Aorta (tissue), 5 donors: ENCODE results near the gene HYDIN. TPM values are rescaled to one million over a fixed set of nuclear protein-coding genes. Genes with fewer than 3 reads are reported as not detected.
"Not testable (repeated sequence)": the region's sequence is repeated elsewhere in the genome, so short reads cannot be mapped to it uniquely, and the experiment has no call there.

Experiments
- ATAC-seq: fragments of 200-7000 bp; cut with Tn5 transposase; one replicate; pipeline ENCODE4 v1.9.1; 2022; ENCODE audit warnings: moderate library complexity; ENCODE audit not compliant: low FRiP score
- DNase-seq, 2 donors: peaks; one replicate each; pipeline ENCODE4 v3.0.0-alpha.2; 2020
- H3K27ac ChIP-seq, 2 donors: one replicate each; pipeline ENCODE4 v1.5.1; 2013; ENCODE audit warnings: low read length in 2 of 2, mild to moderate bottlenecking in 2 of 2, moderate library complexity in 2 of 2, control low read depth in 1 of 2, inconsistent platforms in 1 of 2, low read depth in 1 of 2
- H3K27me3 ChIP-seq, 2 donors: one replicate each; pipeline ENCODE4 v1.6.1; 2013; ENCODE audit warnings: control low read depth in 1 of 2, low read length in 1 of 2, mild to moderate bottlenecking in 1 of 2, moderate library complexity in 1 of 2; ENCODE audit not compliant: insufficient read depth in 2 of 2, control insufficient read depth in 1 of 2
- H3K36me3 ChIP-seq, 2 donors: one replicate each; pipeline ENCODE4 v1.6.1; 2013; ENCODE audit warnings: control low read depth in 1 of 2, low read length in 1 of 2, mild to moderate bottlenecking in 1 of 2; ENCODE audit not compliant: insufficient read depth in 2 of 2, control insufficient read depth in 1 of 2
- H3K4me1 ChIP-seq, 2 donors: one replicate each; pipeline ENCODE4 v1.6.1; 2013; ENCODE audit warnings: low read length in 2 of 2, control low read depth in 1 of 2, mild to moderate bottlenecking in 1 of 2, moderate library complexity in 1 of 2; ENCODE audit not compliant: insufficient read depth in 2 of 2, control insufficient read depth in 1 of 2
- H3K4me3 ChIP-seq, 2 donors: one replicate each; pipeline ENCODE4 v1.5.1; 2013; ENCODE audit warnings: low read length in 2 of 2, control low read depth in 1 of 2, mild to moderate bottlenecking in 1 of 2
- H3K9me3 ChIP-seq: one replicate; pipeline ENCODE4 v1.6.1; 2013; ENCODE audit warnings: mild to moderate bottlenecking, low read length; ENCODE audit not compliant: control insufficient read depth
- WGBS, 2 donors: extraction: QIAGEN DNeasy Blood & Tissue Kit; methylation state at CpG; one replicate each; pipeline ENCODE4 v1.1.7; 2013; 5-methylcytosine and 5-hydroxymethylcytosine counted together
- intact Hi-C, 2 donors: fragments of 100-400 bp; cut with DNase I; formaldehyde crosslinking; loops; one replicate each; pipeline versions ENCODE4 v1.14.2 to v1.15.0; 2022
- polyA plus RNA-seq, 2 donors: library from polyadenylated mRNA; stranded (reverse); fragments of 200-250 nt; gene quantifications; one replicate each; pipeline ENCODE4 v1.2.3, GENCODE V29; 2013
- total RNA-seq, 2 donors: library from RNA; stranded (reverse); fragmentation: NEBNext Ultra II Directional; extraction: Animal tissue kit (Norgen Biotek cat#: 25700); gene quantifications; one replicate each; pipeline ENCODE4 v1.2.1, GENCODE V29; 2021
- donor health status: healthy with polysubstance abuse.
- donor health status: Bipolar disorder and iron deficiency.
- donor health status: DM: no; HTN: no; CAD: no.
- donor health status: DM: no; HTN: no; CAD: no.
- donor health status: DM: yes; HTN: yes; CAD: no.

HYDIN gene
- total and polyA plus RNA-seq, 4 donors: 0.38 to 4.8 (median 4.2) TPM; not detected in 1

- WGBS, 2 donors: 34 to 56% methylated on average over 3 of the region's 3 CpGs
- H3K4me1 ChIP-seq, ATAC-seq, H3K27ac ChIP-seq, H3K36me3 ChIP-seq, DNase-seq, H3K9me3 ChIP-seq, H3K27me3 ChIP-seq, H3K4me3 ChIP-seq, intact Hi-C loops: not testable (repeated sequence)
These were observed 224.0 kb downstream of the HYDIN start for GRCh38 chr16:71006516-71006915.

GRCh38 chr16:70999735-71000134, 230.8 kb downstream of the HYDIN start:
- ATAC-seq, intact Hi-C loops, H3K9me3 ChIP-seq, H3K4me3 ChIP-seq, H3K27me3 ChIP-seq, H3K4me1 ChIP-seq, H3K36me3 ChIP-seq, H3K27ac ChIP-seq, DNase-seq: not testable (repeated sequence)
- 9 to 22% methylated on average over 2 of the region's 2 CpGs for WGBS, 2 donors

GRCh38 chr16:70995799-70996198, 234.7 kb downstream of the HYDIN start:
- intact Hi-C loops, ATAC-seq, H3K9me3 ChIP-seq, DNase-seq, H3K4me1 ChIP-seq, H3K27ac ChIP-seq, H3K27me3 ChIP-seq, H3K4me3 ChIP-seq, H3K36me3 ChIP-seq: not testable (repeated sequence)
- WGBS, 2 donors: 82 to 85% methylated on average over 1 of the region's 2 CpGs

- H3K27ac ChIP-seq, ATAC-seq, intact Hi-C loops, H3K36me3 ChIP-seq, H3K4me1 ChIP-seq, H3K27me3 ChIP-seq, H3K4me3 ChIP-seq, DNase-seq, H3K9me3 ChIP-seq: not testable (repeated sequence)
- WGBS, 2 donors: 61 to 64% methylated on average over 4 of the region's 4 CpGs
These were observed 238.0 kb downstream of the HYDIN start for GRCh38 chr16:70992511-70992910.

- H3K27ac ChIP-seq, H3K9me3 ChIP-seq, DNase-seq, H3K4me3 ChIP-seq, intact Hi-C loops, H3K27me3 ChIP-seq, H3K36me3 ChIP-seq, ATAC-seq, H3K4me1 ChIP-seq: not testable (repeated sequence)
- 80% methylated on average over 4 to 5 of the region's 9 CpGs for WGBS, 2 donors
These were observed 243.4 kb downstream of the HYDIN start for GRCh38 chr16:70987019-70987715.

GRCh38 chr16:70984675-70985074, 245.8 kb downstream of the HYDIN start:
- intact Hi-C loops, H3K4me3 ChIP-seq, H3K4me1 ChIP-seq, H3K36me3 ChIP-seq, H3K27me3 ChIP-seq, DNase-seq, H3K27ac ChIP-seq, ATAC-seq, H3K9me3 ChIP-seq: not testable (repeated sequence)
- WGBS, 2 donors: 1 to 18% methylated on average over 5 of the region's 6 CpGs

- intact Hi-C loops, H3K4me1 ChIP-seq, ATAC-seq, DNase-seq, H3K27me3 ChIP-seq, H3K36me3 ChIP-seq, H3K4me3 ChIP-seq, H3K27ac ChIP-seq, H3K9me3 ChIP-seq: not testable (repeated sequence)
- 63 to 85% methylated on average over 1 of the region's 3 CpGs for WGBS, 2 donors
These were observed 262.2 kb downstream of the HYDIN start for GRCh38 chr16:70968332-70968731.

GRCh38 chr16:70960169-70960568, 270.4 kb downstream of the HYDIN start:
- 53 to 84% methylated on average over 2 of the region's 3 CpGs for WGBS, 2 donors
- intact Hi-C loops: not testable (repeated sequence)

GRCh38 chr16:70954922-70955321, 275.6 kb downstream of the HYDIN start:
- H3K4me1 ChIP-seq, DNase-seq, H3K27ac ChIP-seq, H3K4me3 ChIP-seq, ATAC-seq, intact Hi-C loops, H3K36me3 ChIP-seq, H3K27me3 ChIP-seq, H3K9me3 ChIP-seq: not testable (repeated sequence)
- WGBS, 2 donors: 79 to 88% methylated on average over 3 to 4 of the region's 4 CpGs

More at GRCh38 chr16:70960169-70960568, 270.4 kb downstream of the HYDIN start:
- ATAC-seq, H3K27me3 ChIP-seq, DNase-seq, H3K4me3 ChIP-seq, H3K4me1 ChIP-seq, H3K36me3 ChIP-seq, H3K27ac ChIP-seq, H3K9me3 ChIP-seq: not testable (repeated sequence)
